NCI-H146 (cell line): ENCODE measurements around the gene GAS6.

ENCODE experiments used
- DNase-seq: peaks from one replicate; lab custom pipeline; 2025; lab: John Stamatoyannopoulos, UW

GAS6 gene

DNA sequence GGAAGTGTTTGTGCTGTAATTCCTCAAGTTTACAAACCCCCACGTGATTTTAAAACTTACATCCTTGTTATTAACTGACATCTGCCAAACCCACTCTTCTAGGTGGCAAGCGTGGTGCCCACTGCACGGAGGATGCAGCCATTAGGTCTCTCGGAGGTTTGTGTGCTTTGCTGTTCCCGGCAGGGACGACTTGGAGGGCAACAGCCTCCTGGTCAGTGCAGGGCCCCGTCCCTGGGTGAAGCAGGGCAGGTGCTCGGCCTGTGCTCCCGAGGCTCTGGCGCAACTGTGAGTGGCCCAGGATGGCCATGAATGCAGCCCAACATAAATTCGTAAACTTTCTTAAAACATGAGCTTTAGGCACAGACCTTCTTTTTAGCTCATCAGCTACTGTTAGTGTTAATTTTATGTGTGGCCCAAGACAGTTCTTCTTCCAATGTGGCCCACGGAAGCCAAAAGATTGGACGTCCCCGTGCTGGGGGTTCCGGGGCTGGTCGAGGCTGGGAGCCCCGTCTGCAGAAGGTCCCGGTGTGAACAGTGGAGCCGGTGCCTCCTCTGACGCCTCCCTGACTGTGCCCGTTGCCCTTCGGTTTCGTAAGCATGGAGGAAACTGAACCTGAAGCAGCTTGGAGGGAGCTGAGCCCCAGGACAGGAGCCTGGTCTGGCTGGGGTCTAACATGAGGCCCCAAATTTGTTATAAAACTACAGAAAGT lies 11.9 kb downstream of the GAS6 start:
- DNase-seq = no peak

DNA sequence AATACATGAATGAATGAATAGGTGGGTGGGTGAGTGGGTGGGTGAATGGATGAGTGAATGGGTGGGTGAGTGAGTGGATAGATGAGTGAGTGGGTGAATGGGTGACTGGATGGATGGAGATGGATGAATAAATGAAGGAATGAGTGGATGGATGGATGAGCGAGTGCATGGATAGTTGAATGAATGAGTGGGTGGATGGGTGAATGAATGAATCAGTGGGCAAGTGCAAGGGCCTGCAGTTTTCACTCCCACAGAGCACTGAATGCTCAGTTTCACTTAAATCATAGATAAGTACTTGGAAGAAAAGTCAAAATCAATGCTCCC lies 12.4 kb downstream of the GAS6 start:
- no peak for DNase-seq

DNA sequence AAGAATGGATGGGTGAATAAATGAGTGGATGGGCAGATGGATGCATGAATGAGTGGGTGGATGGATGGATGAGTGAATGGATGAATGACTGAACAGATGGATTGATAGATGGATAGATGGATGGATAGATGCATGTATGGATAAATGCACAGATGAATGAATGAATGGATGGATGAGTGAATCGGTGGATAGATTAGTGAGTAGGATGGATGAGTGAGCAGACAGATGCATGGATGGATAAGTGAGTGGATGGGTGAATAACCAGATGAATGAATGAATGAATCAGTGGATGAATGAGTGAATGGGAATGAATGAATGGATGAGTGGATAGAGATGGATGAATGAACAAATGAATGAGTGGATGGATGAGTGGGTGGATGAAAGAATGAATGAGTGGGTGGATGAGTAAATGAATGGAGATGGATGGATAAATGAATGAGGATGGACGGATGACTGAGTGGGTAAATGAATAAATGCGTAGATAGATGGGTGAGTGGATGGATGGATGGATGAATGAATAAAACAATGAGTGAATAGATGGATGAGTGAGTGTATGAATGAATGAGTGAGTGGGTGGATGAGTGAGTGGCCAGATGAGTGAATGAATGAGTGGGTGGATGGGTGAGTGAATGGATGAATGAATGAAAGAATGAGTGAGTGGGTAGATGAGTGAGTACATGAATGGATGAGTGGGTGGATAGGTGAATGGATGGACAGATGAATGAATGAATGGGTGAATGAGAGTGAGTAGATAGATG lies 13.0 kb downstream of the GAS6 start:
- no peak for DNase-seq

DNA sequence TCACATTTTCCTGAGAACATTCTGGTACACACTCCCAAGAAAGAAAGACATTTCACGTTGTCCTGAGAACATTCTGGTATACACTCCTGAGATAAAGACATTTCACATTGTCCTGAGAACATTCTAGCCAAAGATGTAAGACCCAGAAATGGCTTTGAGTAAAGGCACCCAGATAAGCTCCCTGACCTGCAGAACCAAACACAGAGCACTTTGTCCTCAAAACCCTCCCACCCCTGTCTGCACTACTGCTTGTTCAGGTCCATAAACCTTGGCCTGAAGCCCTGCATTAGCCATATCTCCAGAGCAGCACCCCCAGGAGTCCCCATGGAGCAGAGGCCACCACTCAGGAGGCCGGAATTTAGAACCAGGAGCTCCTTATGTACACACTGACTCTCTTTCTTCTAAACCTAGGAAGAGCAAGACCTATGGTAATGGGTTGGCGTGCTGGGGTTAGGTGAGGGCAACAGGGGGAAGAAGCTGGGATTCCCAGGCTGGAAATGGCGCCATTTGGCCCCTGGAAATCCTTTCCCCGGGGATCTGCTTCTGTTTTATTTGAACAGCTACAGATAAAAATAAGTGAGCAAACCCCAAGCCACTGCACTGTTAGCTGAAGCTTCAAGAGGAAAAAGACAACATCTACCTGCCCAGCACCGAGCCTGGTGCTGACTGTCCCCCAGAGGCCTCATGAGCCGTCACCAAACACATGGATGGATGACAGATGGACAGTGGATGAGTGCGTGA lies 13.7 kb downstream of the GAS6 start:
- no peak for DNase-seq

DNA sequence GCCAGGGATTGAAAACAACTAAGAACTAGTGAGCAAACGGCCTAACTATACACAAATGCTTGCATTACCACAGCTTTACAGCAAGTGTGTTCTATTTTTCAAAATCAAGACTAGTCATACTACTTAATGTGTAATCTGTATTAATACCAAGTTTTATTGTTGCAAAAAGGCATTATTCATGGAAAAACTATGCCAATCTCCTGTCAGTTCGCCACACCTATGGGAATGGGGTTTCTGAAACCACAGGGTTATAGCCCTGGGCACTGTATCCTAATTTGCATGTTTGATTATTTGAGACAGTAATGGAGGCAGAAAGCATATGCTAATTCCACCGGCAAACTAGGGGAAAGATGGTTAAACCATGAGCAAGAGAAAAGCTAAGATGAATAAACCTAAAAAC lies 14.3 kb downstream of the GAS6 start:
- DNase-seq = no peak

DNA sequence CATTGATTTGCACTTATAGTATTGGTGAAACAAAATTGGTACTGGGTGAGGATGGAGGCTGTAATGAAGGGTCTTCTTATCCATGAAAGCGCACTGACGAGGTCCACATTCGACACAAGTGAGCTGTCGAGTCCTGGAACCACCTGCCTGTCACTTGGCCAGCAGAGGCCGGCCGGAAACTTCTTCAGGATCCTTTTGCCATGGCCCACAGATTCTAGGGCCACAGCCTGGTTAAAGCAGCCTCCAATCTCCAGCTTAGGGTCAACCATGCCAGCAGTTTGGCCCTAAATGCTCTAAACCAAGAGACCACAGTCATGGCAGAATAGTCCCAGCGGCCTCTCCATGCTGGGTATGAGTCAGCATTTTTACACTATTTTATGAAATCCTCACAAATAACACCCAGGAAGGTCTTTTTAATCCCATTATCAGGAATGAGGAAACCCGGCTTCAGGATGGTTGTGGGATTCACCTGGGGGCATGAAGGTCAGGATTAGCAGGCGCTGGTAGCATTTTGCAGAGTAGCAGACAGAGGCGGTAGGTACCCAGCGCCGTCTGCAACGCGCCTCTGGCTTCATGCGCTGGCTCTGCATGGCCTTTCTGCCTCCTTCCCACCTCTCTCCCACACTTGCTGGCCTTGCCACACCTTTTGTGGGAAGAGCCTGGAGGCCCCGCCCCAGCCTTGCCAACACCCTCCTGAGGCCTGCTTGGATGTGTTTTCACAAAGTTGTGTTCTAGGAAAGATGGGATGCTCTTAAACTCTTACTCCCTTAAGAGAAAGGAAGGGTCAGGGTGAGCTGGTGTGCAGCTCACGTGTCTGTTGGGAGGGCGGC lies 15.2 kb downstream of the GAS6 start:
- DNase-seq = no peak

DNA sequence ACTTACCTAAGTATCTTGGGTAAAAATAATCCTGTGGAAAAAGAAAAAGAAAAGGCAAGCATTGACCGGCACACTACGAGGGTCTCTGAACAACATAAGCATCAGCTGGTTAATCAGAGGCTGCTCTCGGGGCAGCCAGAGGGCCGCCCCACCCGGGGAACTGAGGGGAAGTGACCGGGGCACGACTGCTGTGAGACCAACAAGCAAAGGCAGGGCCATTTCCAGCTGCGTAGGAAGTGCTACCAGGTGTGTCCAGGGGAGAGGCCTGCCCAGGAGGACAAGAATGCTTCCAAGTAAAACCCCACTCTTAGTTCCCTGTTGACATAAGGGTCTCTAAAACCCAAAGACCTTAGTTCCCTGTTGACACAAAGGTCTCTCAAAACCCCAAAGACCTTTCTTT lies 15.9 kb downstream of the GAS6 start:
- no peak for DNase-seq

DNA sequence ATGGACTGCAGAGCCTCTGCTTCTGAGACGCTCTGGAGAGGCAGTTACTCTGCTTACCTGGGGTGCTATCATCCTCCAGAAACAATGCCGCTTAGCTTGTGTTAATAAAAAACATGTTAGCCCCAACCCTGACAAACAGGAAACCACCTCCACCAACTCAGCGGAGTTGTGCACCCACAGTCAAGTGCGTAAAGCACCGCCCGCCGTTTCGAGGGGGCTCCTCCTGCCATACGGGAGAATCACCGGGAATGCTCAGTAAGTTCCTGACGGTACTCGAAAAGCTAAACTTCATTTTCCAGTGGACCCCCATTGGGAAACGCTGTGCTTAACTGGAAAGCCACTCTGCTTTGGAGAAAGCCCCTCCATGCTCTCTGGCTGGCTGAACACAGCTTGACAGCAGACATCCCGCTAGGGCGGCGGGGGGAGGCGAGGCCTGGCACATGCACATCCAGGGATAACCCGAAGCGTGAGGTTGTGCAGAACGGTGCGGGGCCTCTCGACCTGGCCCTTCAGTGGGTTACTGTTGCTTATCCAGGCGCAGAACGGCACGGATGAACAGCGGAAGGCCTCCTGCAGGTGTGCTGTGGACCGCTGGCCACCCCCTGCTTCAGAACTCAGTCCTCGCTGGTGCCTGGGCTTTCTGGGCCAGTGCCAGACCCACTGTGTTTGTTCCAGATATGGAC lies 17.1 kb downstream of the GAS6 start:
- DNase-seq = no peak

DNA sequence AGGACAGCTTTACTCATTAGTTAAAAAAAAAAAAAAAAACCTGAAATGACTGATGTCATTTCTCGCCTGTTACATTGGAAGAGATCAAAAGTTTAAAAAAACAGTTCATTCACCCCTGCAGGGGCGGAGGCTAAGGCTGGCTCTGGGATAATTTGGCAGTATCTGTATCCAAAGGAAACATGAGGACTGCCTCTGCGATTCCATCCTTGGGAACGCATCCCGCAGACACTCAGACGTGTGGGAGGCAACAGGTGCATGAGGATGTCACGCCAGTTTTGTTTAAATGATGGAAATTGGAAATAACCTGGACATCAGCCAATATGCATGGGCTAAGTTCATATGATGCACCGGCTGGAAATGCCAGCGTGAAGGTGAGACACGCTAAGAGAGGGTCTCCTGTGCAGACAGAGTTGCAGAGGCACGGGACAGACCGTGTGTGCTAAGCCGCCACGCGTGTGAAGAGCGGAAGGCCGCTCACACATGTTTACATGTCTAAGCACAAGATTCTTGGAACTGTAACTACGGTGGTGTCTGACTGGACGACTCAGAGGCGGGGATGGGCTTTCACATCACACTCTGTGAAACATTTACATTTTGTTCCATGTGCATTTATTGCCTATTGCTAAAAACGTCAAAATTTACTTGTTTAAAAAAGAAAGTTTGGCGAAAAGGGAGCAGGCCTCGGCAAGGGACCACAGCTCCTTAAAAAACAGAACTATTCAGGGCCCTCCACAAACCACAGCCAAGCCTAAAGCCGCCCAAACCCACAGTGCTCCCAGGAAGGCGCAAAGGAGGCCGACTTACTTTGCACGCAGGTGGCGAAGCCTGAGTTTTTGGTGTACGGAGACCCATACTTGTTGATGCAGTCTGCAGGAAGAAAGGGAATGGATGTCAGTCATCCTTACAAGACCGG lies 17.9 kb downstream of the GAS6 start:
- DNase-seq = no peak

DNA sequence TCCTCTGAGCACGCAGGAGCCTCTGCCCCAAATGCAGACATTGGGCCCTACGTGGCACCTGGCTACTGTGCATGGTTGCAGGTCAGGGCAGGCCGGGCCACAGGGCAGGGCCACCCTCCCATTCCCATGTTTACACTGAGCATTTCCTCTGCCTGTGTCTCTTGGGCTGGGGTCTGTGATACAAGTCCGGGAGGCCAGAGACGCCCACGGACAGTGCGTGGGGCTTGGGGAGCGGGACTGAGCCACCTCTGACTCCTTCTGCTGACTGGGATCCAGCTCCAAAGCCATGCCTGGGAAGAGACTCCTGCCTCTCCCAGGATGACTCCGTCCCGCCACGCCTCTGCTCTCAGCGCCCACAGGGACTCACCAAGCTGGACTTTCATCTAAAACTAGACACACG lies 18.8 kb downstream of the GAS6 start:
- no peak for DNase-seq

DNA sequence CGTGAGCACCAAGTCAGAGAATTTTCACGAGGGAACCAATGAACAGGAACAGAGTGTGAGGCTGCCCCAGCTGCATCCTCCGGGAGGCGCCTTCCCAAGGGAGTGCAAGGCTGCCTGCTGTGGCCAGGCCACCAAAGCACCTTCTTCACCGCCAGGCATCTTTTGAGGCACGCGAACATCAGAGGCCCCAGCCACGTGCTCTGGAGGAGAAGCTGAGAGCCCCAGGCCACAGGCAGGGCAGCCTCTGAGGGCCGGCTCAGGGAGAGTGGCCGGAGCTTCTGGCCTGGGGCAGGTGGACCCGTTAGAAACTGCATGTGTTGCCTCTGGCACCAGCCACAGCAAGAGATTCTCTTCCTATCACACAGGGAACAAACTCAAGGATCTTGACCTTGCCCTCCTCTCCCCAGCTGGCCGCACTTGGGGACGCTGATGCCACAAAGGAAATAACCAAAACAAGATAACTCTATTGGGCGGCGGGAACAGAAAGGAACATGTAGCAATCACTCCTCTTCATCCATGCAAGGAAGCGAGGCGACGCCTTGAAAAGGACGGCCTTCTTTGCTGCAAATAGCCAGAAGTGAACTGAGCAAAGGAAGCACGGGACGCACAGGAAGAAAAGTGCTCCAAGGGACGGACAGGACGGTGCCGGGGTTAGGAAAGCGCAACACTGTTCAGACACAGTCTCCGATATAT lies 19.9 kb downstream of the GAS6 start:
- DNase-seq = no peak

DNA sequence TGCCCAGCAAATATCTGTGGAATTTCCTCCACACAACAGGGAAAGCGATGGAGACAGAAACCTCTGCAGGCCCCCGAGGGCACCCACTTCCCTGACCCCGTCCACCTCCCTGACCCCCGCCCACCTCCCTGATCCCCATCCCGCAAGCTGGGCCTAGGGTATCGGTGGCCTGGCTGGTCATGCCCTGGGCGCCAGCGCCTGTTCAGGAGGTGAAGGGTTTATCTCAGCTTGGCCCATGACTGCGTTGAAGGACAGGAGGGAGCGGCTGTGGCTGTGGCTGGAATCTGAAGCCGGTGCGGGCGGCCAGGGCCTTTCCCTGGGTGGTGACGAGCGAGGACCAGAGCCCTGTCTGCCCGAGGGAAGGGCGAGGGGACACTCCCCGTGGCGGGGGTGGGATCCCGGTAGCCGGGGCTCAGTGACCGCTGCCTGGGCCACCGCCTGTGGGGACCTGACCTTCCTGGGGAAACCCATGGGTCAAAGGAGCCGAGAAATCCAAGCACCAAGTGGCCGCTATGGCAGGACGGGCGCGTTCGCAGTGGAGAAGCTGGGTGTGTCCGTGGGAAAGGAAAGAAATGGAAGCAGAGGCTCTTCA lies 20.7 kb downstream of the GAS6 start:
- DNase-seq = no peak

DNA sequence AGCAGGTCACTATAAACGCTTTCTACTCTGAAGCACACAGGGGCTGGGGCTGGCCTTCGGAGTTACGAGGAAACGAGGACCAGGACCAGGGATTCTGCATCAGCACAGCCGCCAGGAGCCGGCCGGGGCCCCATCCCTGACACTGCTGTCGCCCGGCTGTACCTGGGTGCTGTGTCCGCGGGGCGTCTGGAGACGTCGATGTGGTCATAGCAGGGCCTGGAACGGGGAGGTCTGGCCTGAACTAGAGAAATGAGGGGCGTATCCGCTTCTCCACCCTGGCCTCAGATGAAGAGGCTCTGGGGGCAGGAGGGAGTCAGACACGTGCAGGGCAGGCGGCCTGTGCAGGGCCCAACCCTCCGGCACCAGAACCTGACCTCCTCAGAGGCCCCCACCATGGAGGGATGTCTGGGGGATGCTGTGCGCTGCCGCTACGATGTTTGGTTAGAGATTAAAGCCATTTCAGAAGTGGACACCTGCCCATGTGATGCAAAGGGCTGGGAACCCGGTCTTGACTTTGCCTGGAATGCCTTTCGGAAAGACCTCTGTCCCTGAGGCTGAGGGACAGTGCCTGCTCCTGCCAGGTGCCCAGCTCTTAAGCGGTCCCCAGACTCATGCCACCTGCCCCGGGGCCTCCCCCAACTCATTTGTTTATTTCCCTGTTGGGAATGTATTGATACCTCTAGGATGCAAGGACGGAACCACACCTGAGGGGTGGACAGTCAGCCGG lies 21.4 kb downstream of the GAS6 start:
- no peak for DNase-seq

DNA sequence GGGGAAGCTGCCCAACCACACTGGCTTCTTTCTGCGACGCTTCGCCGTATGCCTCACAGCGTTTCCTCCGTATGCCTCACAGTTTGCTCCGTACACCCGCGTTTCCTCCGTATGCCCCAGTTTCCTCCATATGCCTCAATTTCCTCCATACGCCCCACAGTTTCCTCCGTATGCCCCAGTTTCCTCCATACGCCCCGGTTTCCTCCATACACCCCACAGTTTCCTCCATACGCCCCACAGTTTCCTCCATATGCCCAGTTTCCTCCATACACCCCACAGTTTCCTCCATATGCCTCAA lies 22.6 kb downstream of the GAS6 start:
- DNase-seq = no peak

DNA sequence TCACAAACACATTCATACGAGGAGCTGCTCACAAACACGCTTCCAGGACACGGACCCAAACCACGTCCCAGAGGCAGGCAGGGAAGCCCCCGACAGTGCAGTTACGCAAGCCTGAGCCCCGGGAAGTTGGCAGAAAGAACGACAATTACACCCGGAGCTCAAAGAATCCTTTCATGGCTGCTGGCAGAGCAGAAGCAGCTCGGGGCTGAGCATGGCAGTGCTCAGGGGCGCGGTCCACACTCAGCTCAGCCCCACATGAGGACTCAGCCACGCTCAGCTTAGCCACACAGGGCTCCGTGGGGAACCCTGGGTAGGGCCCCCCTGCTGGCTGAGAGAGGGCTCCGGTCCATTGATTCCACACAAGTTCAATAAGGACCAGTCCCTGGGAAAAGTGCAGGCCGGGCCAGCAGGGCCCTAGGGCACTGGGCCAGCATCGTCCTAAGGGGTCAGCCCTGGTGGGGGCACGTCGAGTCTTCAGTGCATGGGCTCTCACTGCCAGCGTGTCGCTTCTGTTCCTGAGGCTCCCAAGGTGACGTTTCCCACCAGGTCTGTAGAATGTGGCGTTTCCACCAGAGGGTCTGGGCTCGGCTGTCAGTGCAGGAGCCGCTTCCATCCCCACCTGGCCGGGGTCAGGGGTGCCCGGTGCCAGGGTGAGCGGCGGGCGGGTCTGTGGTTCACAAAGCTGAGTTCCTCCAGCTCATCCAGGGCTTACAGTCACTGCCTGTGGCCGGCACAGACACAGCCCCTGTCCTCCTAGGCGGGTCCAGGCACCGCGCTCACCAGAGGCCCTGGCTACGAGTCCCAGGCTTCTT lies 23.1 kb downstream of the GAS6 start:
- DNase-seq = no peak

DNA sequence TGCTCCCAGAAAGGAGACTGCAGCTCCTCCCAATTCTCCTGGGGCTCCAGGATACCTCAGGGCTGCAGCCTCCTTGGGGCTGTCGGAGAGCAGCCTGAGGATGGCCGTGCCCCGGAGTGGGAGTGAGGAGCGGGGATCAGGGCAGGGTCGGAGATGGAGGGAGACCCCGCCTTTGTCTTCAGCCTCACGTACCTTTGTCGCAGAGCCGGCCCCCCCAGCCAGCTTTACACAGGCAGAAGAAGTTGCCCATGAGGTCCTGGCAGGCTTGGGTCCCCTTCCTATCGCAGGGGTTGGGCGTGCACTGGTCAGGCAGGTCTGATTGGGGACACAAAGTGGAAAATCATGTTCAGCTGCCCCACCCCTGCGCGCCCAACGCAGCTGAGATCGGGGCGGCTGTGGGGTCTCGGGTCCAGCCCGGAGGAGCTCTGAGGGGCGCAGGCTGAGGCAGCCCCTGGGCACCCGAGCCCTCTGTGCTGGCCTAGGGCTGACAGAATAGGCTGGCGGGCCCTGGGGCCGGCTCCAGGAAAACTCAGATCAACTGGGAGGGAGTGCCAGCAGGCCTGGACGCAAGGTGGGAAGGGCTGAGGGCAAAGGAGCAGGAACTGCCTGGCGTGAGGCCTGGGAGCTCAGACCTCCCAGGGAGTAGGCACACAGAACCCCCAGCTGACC lies 24.2 kb downstream of the GAS6 start:
- no peak for DNase-seq

DNA sequence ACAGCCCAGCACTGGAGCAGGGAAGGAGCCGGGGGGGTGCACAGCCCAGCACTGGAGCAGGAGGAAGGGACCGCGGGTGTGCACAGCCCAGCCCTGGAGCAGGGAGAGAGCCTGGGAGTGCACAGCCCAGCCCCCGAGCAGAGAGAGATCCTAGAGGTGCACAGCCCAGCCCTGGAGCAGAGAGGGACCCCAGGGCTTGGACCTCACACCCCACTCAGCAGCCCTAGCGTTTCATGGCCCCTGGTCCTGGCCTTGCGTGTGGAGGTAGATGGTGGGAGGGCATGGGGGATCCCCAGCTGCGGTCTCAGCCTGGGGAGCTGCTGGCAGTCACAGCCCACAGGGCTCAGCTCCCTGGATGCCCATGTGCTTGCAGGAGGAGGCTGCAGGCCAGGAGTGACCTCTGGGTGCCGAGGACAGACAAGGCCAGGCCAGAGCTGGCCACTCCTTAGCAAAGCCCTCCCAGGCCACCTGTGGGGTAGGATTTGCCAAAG lies 25.1 kb downstream of the GAS6 start:
- no peak for DNase-seq
